IMR-90 (cell line): ENCODE measurements around the gene CCDC50. TPM values are rescaled to one million over a fixed set of nuclear protein-coding genes. Genes with fewer than 3 reads are reported as not detected.

Experiments used
- ATAC-seq: fragments of 200-7000 bp; cut with Tn5 transposase; 2 replicates; pipeline ENCODE4 v1.9.1; 2020; ENCODE audit warnings: low read depth, mild to moderate bottlenecking, moderate library complexity
- BruUV-seq: library from RNA; stranded (reverse); fragments of 400-500 nt; replicated peaks from 2 replicates; lab custom pipeline; 2021; lab: Mats Ljungman, UMichigan
- CTCF ChIA-PET: fragments of 300-600 bp; formaldehyde crosslinking; extraction: SDS; loops from one replicate; lab custom pipeline; 2021; ENCODE audit warnings: antibody characterized with exemption; lab: Yijun Ruan, JAX
- POLR2A ChIA-PET: fragments of 300-600 bp; sonication (Branson Sonifier 250); formaldehyde crosslinking; loops from one replicate; lab custom pipeline; 2022; ENCODE audit warnings: antibody characterized with exemption; ENCODE audit not compliant: unreplicated experiment; lab: Charles Lee
- DNase-seq: peaks from one replicate; pipeline ENCODE4 v3.0.0; 2013
- H2AFZ ChIP-seq: replicated peaks from 2 replicates; pipeline ENCODE3; 2013; ENCODE audit warnings: low read length, mild to moderate bottlenecking; ENCODE audit not compliant: poor library complexity
- H2AK5ac ChIP-seq: 2 replicates; pipeline ENCODE4 v1.6.1; 2013; ENCODE audit warnings: low read depth, low read length, inconsistent platforms
- H2AK9ac ChIP-seq: replicated peaks from 2 replicates; pipeline ENCODE3; 2013; ENCODE audit warnings: mild to moderate bottlenecking, low read depth, low read length, moderate library complexity; ENCODE audit not compliant: poor library complexity
- H2BK120ac ChIP-seq: 2 replicates; pipeline ENCODE4 v1.6.1; 2013; ENCODE audit warnings: low read depth, low read length, inconsistent platforms
- H2BK15ac ChIP-seq: 3 replicates; pipeline ENCODE4 v1.6.1; 2013; ENCODE audit warnings: low read depth, low read length, inconsistent platforms
- H2BK20ac ChIP-seq: 2 replicates; pipeline ENCODE4 v1.6.1; 2013; ENCODE audit warnings: low read depth, mild to moderate bottlenecking, inconsistent platforms, low read length, moderate library complexity
- H2BK5ac ChIP-seq: 2 replicates; pipeline ENCODE4 v1.6.1; 2013; ENCODE audit warnings: mild to moderate bottlenecking, low read depth, low read length, inconsistent platforms; ENCODE audit not compliant: poor library complexity, severe bottlenecking
- H3K14ac ChIP-seq: replicated peaks from 2 replicates; pipeline ENCODE4 v1.6.1; 2013; ENCODE audit warnings: low read depth, low read length, inconsistent platforms
- H3K18ac ChIP-seq: 2 replicates; pipeline ENCODE4 v1.6.1; 2013; ENCODE audit warnings: low read depth, low read length, control low read depth
- H3K23ac ChIP-seq: 2 replicates; pipeline ENCODE4 v1.6.1; 2013; ENCODE audit warnings: low read depth, low read length, inconsistent platforms
- H3K27ac ChIP-seq: 2 replicates; pipeline ENCODE4 v1.5.1; 2013; ENCODE audit warnings: mild to moderate bottlenecking, control low read depth, low read length; ENCODE audit not compliant: insufficient read depth
- H3K27me3 ChIP-seq: 2 replicates; pipeline ENCODE4 v1.6.1; 2013; ENCODE audit warnings: low read length; ENCODE audit not compliant: control insufficient read depth, insufficient read depth
- H3K36me3 ChIP-seq: 2 replicates; pipeline ENCODE4 v1.6.1; 2013; ENCODE audit warnings: low read length, mixed read lengths; ENCODE audit not compliant: control insufficient read depth, insufficient read depth
- H3K4ac ChIP-seq: 2 replicates; pipeline ENCODE4 v1.6.1; 2013; ENCODE audit warnings: low read depth, low read length, inconsistent platforms
- H3K4me1 ChIP-seq: 2 replicates; pipeline ENCODE4 v1.6.1; 2013; ENCODE audit warnings: low read length, mixed read lengths; ENCODE audit not compliant: control insufficient read depth, insufficient read depth
- H3K4me2 ChIP-seq: 2 replicates; pipeline ENCODE4 v1.6.1; 2013; ENCODE audit warnings: low read depth, mild to moderate bottlenecking, control low read depth, low read length, moderate library complexity
- H3K4me3 ChIP-seq: 2 replicates; pipeline ENCODE4 v1.5.1; 2013; ENCODE audit warnings: low read depth, mild to moderate bottlenecking, control low read depth, low read length, moderate library complexity; ENCODE audit not compliant: insufficient read depth
- H3K56ac ChIP-seq: 2 replicates; pipeline ENCODE4 v1.6.1; 2013; ENCODE audit warnings: low read length, inconsistent platforms; ENCODE audit not compliant: insufficient read depth; ENCODE audit errors: extremely low read depth
- H3K79me1 ChIP-seq, 2 experiments: 2 replicates each; pipeline ENCODE4 v1.6.1; 2013; ENCODE audit warnings: low read length in 2 of 2, inconsistent platforms in 1 of 2, low read depth in 1 of 2
- H3K9ac ChIP-seq: 2 replicates; pipeline ENCODE4 v1.6.1; 2013; ENCODE audit warnings: low read depth, low read length, control low read depth
- H3K9me1 ChIP-seq: 2 replicates; pipeline ENCODE4 v1.6.1; 2013; ENCODE audit warnings: low read length, inconsistent platforms; ENCODE audit not compliant: insufficient read depth
- H3K9me3 ChIP-seq: 2 replicates; pipeline ENCODE4 v1.6.1; 2013; ENCODE audit warnings: low read length; ENCODE audit not compliant: control insufficient read depth, insufficient read depth
- H4K20me1 ChIP-seq: 2 replicates; pipeline ENCODE4 v1.6.1; 2013; ENCODE audit warnings: low read length, inconsistent platforms; ENCODE audit not compliant: insufficient read depth
- H4K5ac ChIP-seq: 2 replicates; pipeline ENCODE4 v1.6.1; 2013; ENCODE audit warnings: mild to moderate bottlenecking, low read depth, low read length, control low read depth
- H4K8ac ChIP-seq, 2 experiments: 2 replicates each; pipeline ENCODE4 v1.6.1; 2013; ENCODE audit warnings: low read depth in 2 of 2, low read length in 2 of 2, control low read depth in 1 of 2, inconsistent platforms in 1 of 2
- H4K91ac ChIP-seq: 2 replicates; pipeline ENCODE4 v1.6.1; 2013; ENCODE audit warnings: low read depth, low read length, inconsistent platforms; ENCODE audit not compliant: insufficient read depth
- MAFK ChIP-seq: IDR thresholded peaks from 2 replicates; pipeline ENCODE4 v1.6.1; 2012; ENCODE audit warnings: low read depth, low read length, improper control_type of control experiment
- RAD21 ChIP-seq: IDR thresholded peaks from 2 replicates; pipeline ENCODE4 v1.6.1; 2012; ENCODE audit warnings: low read length, improper control_type of control experiment
- WGBS, 2 experiments: methylation state at CpG; one replicate each; pipeline versions ENCODE4 v1.1.5 to v1.1.7; 2013; ENCODE audit warnings: missing lambda C conversion rate in 2 of 2; ENCODE audit not compliant: insufficient read length in 1 of 2; ENCODE audit errors: extremely low coverage in 2 of 2; 5-methylcytosine and 5-hydroxymethylcytosine counted together
- dilution Hi-C: fragments of 300-500 bp; cut with HindIII; formaldehyde crosslinking; loops from one replicate; pipeline ENCODE4 v1.14.3; 2018; ENCODE audit warnings: low sequenced_read_pairs; ENCODE audit not compliant: unreplicated experiment
- in situ Hi-C: fragments of 300-500 bp; cut with MboI; formaldehyde crosslinking; loops from 3 replicates; pipeline ENCODE4 v1.14.3; 2019; ENCODE audit warnings: low sequenced_read_pairs, inconsistent platforms, mixed read lengths
- intact Hi-C: fragments of 100-400 bp; cut with micrococcal nuclease; formaldehyde crosslinking; loops from 2 replicates; pipeline ENCODE4 v1.10.0; 2022
- polyA plus RNA-seq, 3 experiments: library from polyadenylated mRNA; depleted of rRNA; stranded (reverse); fragments of >200 nt; gene quantifications; 2 replicates each; pipeline ENCODE4 v1.2.3, GENCODE V29; 2012; ENCODE audit warnings: low replicate concordance in 1 of 3
- total RNA-seq: library from RNA; depleted of rRNA; stranded (reverse); fragments of >200 nt; gene quantifications from 2 replicates; pipeline ENCODE4 v1.2.3, GENCODE V29; 2012
- TF ChIP-seq, protein P1 (sequence below): fragments of 150-350 bp; IDR thresholded peaks from 2 replicates; pipeline ENCODE4 v1.6.1; 2017; ENCODE audit warnings: mild to moderate bottlenecking, antibody characterized with exemption, low read length, low read depth
- TF ChIP-seq, protein P2 (sequence below): conservative IDR thresholded peaks from 2 replicates; pipeline ENCODE4 v1.5.1; 2012; ENCODE audit warnings: mild to moderate bottlenecking, low read depth, low read length, improper control_type of control experiment

Gene CCDC50
- total and polyA plus RNA-seq, 2 of the 4 experiments (the other 2 are of a cell fraction), result 59.0 to 63.1 TPM

DNA sequence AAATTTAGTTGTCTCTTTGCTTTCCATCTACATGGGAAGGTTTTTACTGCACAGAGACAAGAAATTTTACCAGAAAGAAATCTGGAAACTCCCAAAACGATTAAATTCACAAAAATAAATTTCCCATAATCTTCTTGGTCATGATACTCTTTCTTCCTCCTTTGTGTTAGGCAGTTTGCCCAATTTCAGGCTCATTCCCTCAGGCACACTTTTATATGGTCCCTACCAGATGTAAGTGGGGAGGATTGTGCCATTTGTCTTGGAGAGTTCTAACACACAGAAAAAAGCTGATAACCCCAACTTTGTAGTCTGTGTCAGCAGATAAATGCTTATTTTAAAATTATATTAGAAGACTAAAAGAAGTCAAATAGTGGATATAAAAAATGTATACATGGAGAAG, 49.1 kb upstream of the CCDC50 start:
- H3K14ac ChIP-seq, result no peak overlapping the region
- H3K9ac ChIP-seq, result no peak overlapping the region
- no peak overlapping the region for H3K27ac ChIP-seq
- no peak for DNase-seq
- BruUV-seq, result no TSS peak
- dilution Hi-C loops (no loop called here), intact Hi-C loops (no loop called here), in situ Hi-C loops (no loop called here)
- no peak for TF ChIP-seq MAFK
- TF ChIP-seq RAD21, result no peak
- TF ChIP-seq, protein P1, sequence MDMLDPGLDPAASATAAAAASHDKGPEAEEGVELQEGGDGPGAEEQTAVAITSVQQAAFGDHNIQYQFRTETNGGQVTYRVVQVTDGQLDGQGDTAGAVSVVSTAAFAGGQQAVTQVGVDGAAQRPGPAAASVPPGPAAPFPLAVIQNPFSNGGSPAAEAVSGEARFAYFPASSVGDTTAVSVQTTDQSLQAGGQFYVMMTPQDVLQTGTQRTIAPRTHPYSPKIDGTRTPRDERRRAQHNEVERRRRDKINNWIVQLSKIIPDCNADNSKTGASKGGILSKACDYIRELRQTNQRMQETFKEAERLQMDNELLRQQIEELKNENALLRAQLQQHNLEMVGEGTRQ, result no peak
- TF ChIP-seq, protein P2, sequence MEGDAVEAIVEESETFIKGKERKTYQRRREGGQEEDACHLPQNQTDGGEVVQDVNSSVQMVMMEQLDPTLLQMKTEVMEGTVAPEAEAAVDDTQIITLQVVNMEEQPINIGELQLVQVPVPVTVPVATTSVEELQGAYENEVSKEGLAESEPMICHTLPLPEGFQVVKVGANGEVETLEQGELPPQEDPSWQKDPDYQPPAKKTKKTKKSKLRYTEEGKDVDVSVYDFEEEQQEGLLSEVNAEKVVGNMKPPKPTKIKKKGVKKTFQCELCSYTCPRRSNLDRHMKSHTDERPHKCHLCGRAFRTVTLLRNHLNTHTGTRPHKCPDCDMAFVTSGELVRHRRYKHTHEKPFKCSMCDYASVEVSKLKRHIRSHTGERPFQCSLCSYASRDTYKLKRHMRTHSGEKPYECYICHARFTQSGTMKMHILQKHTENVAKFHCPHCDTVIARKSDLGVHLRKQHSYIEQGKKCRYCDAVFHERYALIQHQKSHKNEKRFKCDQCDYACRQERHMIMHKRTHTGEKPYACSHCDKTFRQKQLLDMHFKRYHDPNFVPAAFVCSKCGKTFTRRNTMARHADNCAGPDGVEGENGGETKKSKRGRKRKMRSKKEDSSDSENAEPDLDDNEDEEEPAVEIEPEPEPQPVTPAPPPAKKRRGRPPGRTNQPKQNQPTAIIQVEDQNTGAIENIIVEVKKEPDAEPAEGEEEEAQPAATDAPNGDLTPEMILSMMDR, result no peak
- H3K36me3 ChIP-seq, result no peaks in the 10 kb centered on the region
- H4K5ac ChIP-seq, result no peak overlapping the region
- H4K8ac ChIP-seq, result no peak overlapping the region
- H4K91ac ChIP-seq, result no peak overlapping the region
- H3K18ac ChIP-seq, result no peak overlapping the region
- no peak overlapping the region for H3K56ac ChIP-seq
- H3K4me3 ChIP-seq, result no peak overlapping the region
- no peaks in the 10 kb centered on the region for H3K9me1 ChIP-seq
- no peak overlapping the region for H3K23ac ChIP-seq
- no peak overlapping the region for H2BK120ac ChIP-seq
- no peak overlapping the region for H2AFZ ChIP-seq
- ATAC-seq, result no peak
- no peak overlapping the region for H2BK15ac ChIP-seq
- no peaks in the 10 kb centered on the region for H3K79me1 ChIP-seq
- no peaks in the 10 kb centered on the region for H3K9me3 ChIP-seq
- no peaks in the 10 kb centered on the region for H4K20me1 ChIP-seq
- POLR2A ChIA-PET, result no interaction called here
- H2BK5ac ChIP-seq, result no peak overlapping the region
- no peaks in the 10 kb centered on the region for H3K27me3 ChIP-seq
- H3K4me1 ChIP-seq, result no peaks in the 10 kb centered on the region
- 20% methylated on average over 1 of the region's 1 CpG; no CpG with 5 or more reads in 1 of the 2 experiments for WGBS, 2 experiments
- no peak overlapping the region for H2BK20ac ChIP-seq
- H3K4me2 ChIP-seq, result no peak overlapping the region
- H2AK5ac ChIP-seq, result no peak overlapping the region
- H3K4ac ChIP-seq, result no peak overlapping the region
- CTCF ChIA-PET, result no interaction called here
- no peak overlapping the region for H2AK9ac ChIP-seq
